T47D (cell line): Measurements from ENCODE around the gene PNKP.

Experiments
- DNase-seq, 2 experiments: peaks; one replicate each; pipeline versions ENCODE4 v3.0.0 to v3.0.0-alpha.2; 2011 to 2012; ENCODE audit warnings: low read depth in 1 of 2, low spot score in 1 of 2
- JUND ChIP-seq: IDR thresholded peaks from 2 replicates; pipeline ENCODE4 v1.6.1; 2012; ENCODE audit warnings: low read depth
- in situ Hi-C: cut with HindIII; loops from 2 replicates; pipeline ENCODE4 v1.10.0; 2016; ENCODE audit warnings: low sequenced_read_pairs, low pct_unique_long_range_greater_than_20kb

The PNKP gene

GRCh38 chr19:49877879-49878743 lies 10.7 kb upstream of the PNKP start:
- TF ChIP-seq JUND: no peak
- DNase-seq: peak; percentile 89 to 97
- in situ Hi-C loops: no loop called here

- no peak for TF ChIP-seq JUND
Observed at GRCh38 chr19:49877020-49877878, 9.9 kb upstream of the PNKP start, which contains the start of the genes AKT1S1 and TBC1D17. TSS of gene AKT1S1 (minus strand) at chr19:49877355. CDS start at chr19:49873295, 4,060 bp downstream. TSS of gene TBC1D17 (plus strand) at chr19:49877702. CDS start at chr19:49877724, 22 bp downstream.

DNA sequence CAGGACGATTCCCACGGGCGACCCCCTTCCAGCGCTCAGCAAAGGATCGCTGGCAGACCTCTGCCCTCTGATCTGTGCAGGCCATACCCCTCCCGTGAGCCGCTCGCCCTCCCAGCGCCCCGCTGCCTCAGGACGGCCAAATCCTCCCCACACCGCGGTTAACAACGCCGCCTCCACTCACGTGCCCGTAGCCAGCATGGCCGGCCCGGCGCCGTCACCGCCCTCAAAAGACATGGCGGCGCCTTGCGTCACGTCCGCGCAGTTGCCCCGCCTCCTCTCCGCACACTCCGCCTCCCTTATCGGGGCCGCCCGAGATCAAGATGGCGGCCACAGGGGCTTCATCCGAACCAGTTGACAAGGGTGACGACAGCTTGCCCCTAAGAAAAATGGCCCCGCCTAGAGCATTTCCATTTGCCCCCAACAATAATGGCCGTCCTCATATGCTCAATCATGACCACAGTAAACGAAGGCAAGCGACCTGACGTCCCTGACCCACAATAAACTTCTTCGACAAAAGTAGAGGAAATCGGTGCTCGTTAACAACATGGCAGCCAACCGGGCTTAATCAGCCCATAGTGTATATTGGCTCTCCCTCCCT lies 9.1 kb upstream of the PNKP start:
- in situ Hi-C loops: no loop called here

More at GRCh38 chr19:49877020-49877878, 9.9 kb upstream of the PNKP start, which contains the start of the genes AKT1S1 and TBC1D17:
- in situ Hi-C loops: no loop called here
- DNase-seq: peak; percentile 94 to 99

GRCh38 chr19:49875857-49876421 lies 8.6 kb upstream of the PNKP start:
- TF ChIP-seq JUND: no peak
- no peak for DNase-seq
- in situ Hi-C loops: no loop called here

More for the DNA sequence above, 9.1 kb upstream of the PNKP start:
- DNase-seq: peak in 1 of 2 experiments; percentile 98
- TF ChIP-seq JUND: no peak

- no peak for TF ChIP-seq JUND
- no peak for DNase-seq
- in situ Hi-C loops: no loop called here
Observed at GRCh38 chr19:49875177-49875576, 7.8 kb upstream of the PNKP start.

DNA sequence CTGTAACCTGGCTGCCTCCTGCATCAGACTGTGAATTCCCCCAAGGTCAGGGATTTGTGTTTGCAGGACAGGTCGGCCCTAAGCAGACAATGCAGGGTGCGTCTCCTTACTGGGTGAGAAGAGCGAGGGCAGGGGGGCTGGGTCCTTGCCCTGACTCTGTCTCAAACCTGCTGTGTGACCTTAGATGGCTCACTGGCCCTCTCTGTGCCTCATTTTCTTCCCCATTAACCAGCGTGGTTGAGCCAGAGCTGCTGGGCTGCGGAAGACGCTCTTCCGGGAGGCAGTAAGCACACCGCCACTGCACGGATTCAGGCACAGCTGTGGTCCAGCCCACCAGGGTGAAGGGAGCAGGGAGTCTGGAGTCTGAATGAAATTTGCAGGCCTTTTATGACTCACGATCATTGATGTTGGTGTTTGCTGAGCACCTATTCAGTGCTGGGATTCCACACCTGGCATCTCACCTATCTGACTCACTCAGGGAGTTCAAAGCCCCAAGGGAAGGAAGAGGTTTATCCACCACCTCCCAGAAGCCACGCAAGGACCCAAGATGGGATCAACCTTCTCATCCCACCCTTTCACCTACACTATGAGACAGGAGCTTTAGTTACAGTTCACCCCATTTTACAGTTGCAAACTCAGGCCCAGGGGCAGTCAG lies 7.3 kb upstream of the PNKP start:
- in situ Hi-C loops: no loop called here

GRCh38 chr19:49873834-49874233 lies 6.5 kb upstream of the PNKP start:
- TF ChIP-seq JUND: no peak
- in situ Hi-C loops: no loop called here
- DNase-seq: no peak

More for the DNA sequence above, 7.3 kb upstream of the PNKP start:
- no peak for DNase-seq
- TF ChIP-seq JUND: no peak

GRCh38 chr19:49873129-49873521 lies 5.7 kb upstream of the PNKP start:
- in situ Hi-C loops: no loop called here
- DNase-seq: no peak
- no peak for TF ChIP-seq JUND

DNA sequence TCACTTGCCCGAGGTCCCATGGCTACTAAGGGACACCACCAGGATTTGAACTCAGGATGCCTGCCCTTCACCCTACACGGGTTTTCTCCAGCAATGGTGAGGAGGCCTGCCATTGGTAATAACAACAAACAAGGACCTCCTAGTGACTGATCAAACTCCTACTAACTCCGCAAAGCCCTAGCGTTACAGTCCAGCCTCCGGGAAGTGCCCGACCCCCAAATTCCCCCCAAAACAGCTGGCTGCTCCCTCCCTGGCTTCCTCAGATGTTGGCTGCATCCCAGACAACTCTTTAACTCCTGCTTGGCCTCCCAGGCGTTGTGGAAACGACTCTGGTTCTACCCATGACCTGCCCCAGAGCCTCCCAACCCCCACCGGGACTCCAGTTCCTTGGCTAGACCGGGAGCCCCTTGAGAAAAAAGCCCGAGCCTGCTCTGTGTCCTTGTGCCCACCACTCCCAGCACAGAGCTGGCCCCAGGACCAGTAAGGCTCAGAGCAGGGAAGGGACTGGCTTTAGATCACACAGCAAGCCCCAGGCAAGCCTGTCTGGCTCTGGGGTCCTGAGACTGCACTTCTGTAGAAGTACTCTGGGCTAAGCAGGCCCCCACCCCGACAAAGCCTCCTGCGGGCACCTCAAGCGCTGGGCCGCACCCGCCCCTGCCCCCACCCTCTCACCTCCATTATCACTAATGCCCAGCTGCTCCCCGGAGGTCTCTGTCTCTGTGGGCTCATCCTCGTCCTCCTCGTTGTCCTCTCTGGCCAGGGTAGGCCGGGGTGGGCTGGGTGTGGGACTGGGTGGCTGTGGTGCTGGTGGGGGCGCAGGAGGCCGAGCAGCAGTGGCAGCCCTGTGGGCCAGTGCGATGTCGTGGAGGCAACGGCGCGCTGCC lies 5.1 kb upstream of the PNKP start:
- DNase-seq: no peak
- in situ Hi-C loops: no loop called here
- no peak for TF ChIP-seq JUND

DNA sequence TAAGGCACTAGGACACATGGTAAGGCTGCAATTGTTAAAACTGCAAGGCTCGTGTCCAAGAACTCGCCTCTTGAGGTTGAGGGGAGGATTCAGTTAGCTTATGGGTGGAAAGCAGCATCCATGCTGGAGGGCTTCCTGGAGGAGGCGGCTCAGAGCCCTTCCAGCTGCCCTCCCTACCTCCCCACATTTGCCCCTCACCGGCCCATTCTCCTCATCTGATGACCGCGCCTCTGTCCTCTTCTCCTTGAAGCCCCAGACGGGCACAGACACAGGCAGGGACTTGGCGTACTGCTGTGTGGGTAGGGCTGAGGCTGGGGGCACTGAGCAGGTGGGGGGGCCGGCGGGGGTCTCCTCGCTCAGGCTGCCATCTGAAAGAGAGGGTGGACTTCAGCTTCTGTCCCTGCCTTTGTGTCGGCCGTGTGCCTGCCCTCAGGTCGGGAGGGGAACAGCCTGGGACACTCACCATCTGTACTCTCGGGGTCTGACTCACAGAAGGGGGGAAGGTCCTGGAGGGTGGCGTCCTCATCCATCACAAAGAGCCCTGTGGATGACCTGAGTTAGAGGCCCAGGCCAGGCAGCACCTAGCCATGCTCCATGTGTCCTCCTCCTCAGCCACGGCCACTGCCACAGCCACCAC lies 4.1 kb upstream of the PNKP start:
- in situ Hi-C loops: no loop called here
- TF ChIP-seq JUND: no peak
- no peak for DNase-seq
